Upper lobe of left lung (tissue), 6 donors: Measurements from ENCODE around the gene DCDC2C. TPM values are rescaled to one million over a fixed set of nuclear protein-coding genes. Genes with fewer than 3 reads are reported as not detected.
A peak's percentile ranks its signal among the peaks of the same experiment; 100 is the strongest.

ENCODE experiments used
- ATAC-seq, 2 donors: fragments of 200-7000 bp; cut with Tn5 transposase; one replicate each; pipeline ENCODE4 v1.9.1; 2022; ENCODE audit warnings: mild to moderate bottlenecking in 2 of 2, moderate library complexity in 2 of 2; ENCODE audit not compliant: low FRiP score in 2 of 2
- DNase-seq, 2 donors: peaks; one replicate each; pipeline ENCODE4 v3.0.0-alpha.2; 2019 to 2020
- H3K27ac ChIP-seq, 4 donors: fragments of 200-600 bp; sonication (generic); one replicate each; pipeline ENCODE4 v1.5.1; 2016 to 2019
- H3K27me3 ChIP-seq, 4 donors: fragments of 200-600 bp; sonication (generic); one replicate each; pipeline ENCODE4 v1.5.1; 2017 to 2019
- H3K36me3 ChIP-seq, 4 donors: fragments of 200-600 bp; sonication (generic); one replicate each; pipeline ENCODE4 v1.5.1; 2016 to 2019
- H3K4me1 ChIP-seq, 4 donors: fragments of 200-600 bp; sonication (generic); one replicate each; pipeline ENCODE4 v1.5.1; 2018 to 2019
- H3K4me3 ChIP-seq, 4 donors: fragments of 200-600 bp; sonication (generic); one replicate each; pipeline ENCODE4 v1.5.1; 2017 to 2019; ENCODE audit warnings: mild to moderate bottlenecking in 2 of 4, moderate library complexity in 1 of 4
- H3K9me3 ChIP-seq, 4 donors: fragments of 200-600 bp; sonication (generic); one replicate each; pipeline ENCODE4 v1.5.1; 2018 to 2019
- EP300 ChIP-seq, 4 donors: sonication (generic); formaldehyde crosslinking; IDR thresholded peaks; one replicate each; pipeline ENCODE4 v1.5.1; 2017; ENCODE audit warnings: antibody characterized with exemption in 4 of 4, control low read depth in 2 of 4
- POLR2A ChIP-seq, 4 donors: fragments of 450-650 bp; IDR thresholded peaks; one replicate each; pipeline ENCODE4 v1.5.1; 2016 to 2017; ENCODE audit warnings: antibody characterized with exemption in 4 of 4, mild to moderate bottlenecking in 2 of 4
- POLR2AphosphoS5 ChIP-seq, 2 donors: sonication (generic); formaldehyde crosslinking; IDR thresholded peaks; one replicate each; pipeline ENCODE4 v1.5.1; 2017; ENCODE audit warnings: antibody characterized with exemption in 2 of 2
- WGBS, 2 donors: methylation state at CpG; one replicate each; pipeline ENCODE4 v1.1.5; 2017 to 2018; 5-methylcytosine and 5-hydroxymethylcytosine counted together
- total RNA-seq, 6 donors: library from RNA; depleted of rRNA in 4 of 6; stranded (reverse); fragments of >200 nt in 4 of 6; gene quantifications; one replicate each; pipeline versions ENCODE4 v1.1.0 to v1.2.1, GENCODE V29; 2016 to 2021
- TF ChIP-seq, protein P1 (sequence below), 6 experiments: fragments of 450-650 bp in 4 of 6; fragments of 200-600 bp in 2 of 6; sonication (generic) in 2 of 6; IDR thresholded peaks; one replicate each; pipeline ENCODE4 v1.5.1; 2016 to 2019; ENCODE audit warnings: antibody characterized with exemption in 6 of 6
- donor health status: DM: no; HTN: no; CAD: no; lungs with moderate emphysema.
- donor health status: DM: no; HTN: yes; CAD: no; lungs with severe emphysema.

Gene DCDC2C
- total RNA-seq, 6 donors from 2014 or later: not detected

DNA sequence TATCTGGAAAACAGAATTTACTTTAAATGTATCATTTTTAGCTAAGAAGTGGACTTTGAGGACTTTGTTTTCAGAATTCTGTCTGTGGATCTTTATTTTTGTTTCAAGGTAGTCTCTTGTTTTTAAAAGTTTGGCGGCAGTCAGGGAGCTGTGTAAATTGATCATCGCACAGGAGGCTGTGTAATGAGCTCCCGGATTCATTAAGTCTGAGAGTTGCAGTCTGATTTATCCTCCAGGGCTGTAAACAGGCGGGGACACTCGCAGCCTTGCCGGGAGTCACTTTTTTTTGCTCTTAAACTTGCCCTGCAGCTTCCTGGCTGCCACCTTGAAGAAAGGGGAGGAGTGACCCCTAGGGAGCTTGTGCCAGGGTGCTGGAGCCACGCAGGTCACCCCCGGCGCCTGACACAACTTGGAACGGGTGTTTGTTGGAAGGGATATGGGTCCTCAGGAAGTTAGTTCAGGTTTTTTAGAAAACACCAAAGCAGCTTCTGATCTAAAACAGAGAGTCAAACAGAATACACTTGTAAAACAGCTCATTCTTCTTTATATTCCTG is 76.2 kb downstream of the DCDC2C start:
- Histone ChIP-seq H3K27ac (no peak overlapping the region), H3K4me1 (peaks cover 0 to 4% (median 0%) of the 10 kb centered on the region in 4 donors), H3K27me3 (no peaks in the 10 kb centered on the region), H3K36me3 (no peaks in the 10 kb centered on the region), H3K9me3 (no peaks in the 10 kb centered on the region), H3K4me3 (no peak overlapping the region)
- 43% methylated on average over 8 to 10 of the region's 10 CpGs for WGBS, 2 donors
- ATAC-seq (no peak), DNase-seq (no peak)
- no peak for TF ChIP-seq POLR2A (IDR thresholded peaks at IDR 0.05)

DNA sequence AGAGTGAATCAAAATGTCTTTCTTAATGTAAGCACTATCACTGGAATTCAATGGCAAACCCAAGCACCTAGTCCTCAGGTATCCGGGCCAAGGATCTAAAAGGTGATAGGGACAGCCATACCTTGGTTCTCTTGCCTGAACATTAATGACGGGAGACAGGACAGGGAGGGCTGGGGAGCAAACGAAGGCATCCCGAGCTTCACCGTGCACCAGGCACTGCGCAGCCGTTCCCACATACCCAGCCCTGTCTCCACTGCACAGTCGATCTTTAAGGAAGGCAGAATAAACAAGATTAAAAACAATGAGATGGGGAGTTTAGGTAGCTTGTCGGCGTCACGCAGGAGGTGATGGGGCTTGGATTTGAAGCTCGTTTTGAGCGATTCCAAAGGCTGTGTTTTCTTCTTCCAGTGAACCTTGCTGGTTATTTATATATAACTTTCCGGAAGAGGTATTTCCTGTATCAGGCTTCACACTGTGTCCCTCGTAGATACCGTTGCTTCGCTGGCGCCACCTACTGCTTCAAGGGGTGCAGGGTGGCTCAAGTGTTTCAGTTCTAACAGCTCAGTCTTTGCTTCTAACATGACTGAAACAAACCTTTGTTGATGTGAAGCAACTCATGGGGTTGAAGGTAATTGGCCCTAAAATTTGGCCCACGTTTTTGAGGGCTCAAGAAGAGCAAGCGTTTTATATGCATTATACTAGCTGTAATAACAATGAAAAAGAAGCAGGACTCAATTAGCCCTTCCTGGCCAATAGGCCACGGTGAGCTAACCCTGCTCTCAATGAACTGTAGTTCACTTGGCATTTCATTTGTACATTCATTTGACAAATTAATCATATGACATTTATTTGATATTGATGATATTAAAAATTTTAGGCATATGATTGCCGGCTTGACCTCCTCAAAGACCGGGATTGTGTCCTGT is 77.4 kb downstream of the DCDC2C start:
- Histone ChIP-seq H3K4me3 (no peak overlapping the region), H3K27me3 (no peaks in the 10 kb centered on the region), H3K4me1 (peaks cover 0 to 4% (median 0%) of the 10 kb centered on the region in 4 donors), H3K36me3 (no peaks in the 10 kb centered on the region), H3K9me3 (no peaks in the 10 kb centered on the region), H3K27ac (no peak overlapping the region)
- WGBS, 2 donors: 35 to 38% methylated on average over 23 of the region's 23 CpGs
- TF ChIP-seq POLR2AphosphoS5 (IDR thresholded peaks at IDR 0.05) (peak in 1 of 2 donors; percentile 6), POLR2A (IDR thresholded peaks at IDR 0.05) (no peak), EP300 (IDR thresholded peaks at IDR 0.05) (no peak)
- TF ChIP-seq, protein P1, sequence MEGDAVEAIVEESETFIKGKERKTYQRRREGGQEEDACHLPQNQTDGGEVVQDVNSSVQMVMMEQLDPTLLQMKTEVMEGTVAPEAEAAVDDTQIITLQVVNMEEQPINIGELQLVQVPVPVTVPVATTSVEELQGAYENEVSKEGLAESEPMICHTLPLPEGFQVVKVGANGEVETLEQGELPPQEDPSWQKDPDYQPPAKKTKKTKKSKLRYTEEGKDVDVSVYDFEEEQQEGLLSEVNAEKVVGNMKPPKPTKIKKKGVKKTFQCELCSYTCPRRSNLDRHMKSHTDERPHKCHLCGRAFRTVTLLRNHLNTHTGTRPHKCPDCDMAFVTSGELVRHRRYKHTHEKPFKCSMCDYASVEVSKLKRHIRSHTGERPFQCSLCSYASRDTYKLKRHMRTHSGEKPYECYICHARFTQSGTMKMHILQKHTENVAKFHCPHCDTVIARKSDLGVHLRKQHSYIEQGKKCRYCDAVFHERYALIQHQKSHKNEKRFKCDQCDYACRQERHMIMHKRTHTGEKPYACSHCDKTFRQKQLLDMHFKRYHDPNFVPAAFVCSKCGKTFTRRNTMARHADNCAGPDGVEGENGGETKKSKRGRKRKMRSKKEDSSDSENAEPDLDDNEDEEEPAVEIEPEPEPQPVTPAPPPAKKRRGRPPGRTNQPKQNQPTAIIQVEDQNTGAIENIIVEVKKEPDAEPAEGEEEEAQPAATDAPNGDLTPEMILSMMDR (IDR thresholded peaks at IDR 0.05): peak in 5 of 6 experiments; percentile 31 to 47 (median 34)
- peak in 1 of 2 donors; percentile 56 for DNase-seq
- peak; percentile 72 to 78 for ATAC-seq

DNA sequence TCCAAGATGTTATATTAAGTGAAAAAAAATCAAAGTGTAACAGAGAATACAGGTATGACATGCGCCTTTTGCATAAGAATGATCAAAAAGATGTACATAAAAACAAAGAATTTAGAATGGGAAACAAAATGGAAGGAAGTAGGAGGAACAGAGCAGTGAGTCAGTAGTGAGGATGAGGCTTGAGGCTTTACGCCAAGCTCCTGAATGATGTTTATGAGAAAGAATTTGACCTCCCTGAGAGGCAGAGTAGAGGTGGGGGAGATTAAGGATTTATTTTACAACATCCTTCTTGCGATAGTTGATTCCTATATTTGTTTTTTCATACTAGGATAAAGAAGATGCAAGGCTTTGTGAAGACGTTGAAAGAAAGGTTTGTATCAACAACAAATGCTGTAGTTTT is 81.4 kb downstream of the DCDC2C start:
- 76 to 78% methylated on average over 4 of the region's 4 CpGs for WGBS, 2 donors
- Histone ChIP-seq H3K27me3 (no peaks in the 10 kb centered on the region), H3K4me3 (no peak overlapping the region), H3K36me3 (no peaks in the 10 kb centered on the region), H3K9me3 (no peaks in the 10 kb centered on the region), H3K4me1 (peaks cover 0 to 4% (median 0%) of the 10 kb centered on the region in 4 donors), H3K27ac (no peak overlapping the region)
- TF ChIP-seq, protein P1 (IDR thresholded peaks at IDR 0.05): no peak
- TF ChIP-seq POLR2A (IDR thresholded peaks at IDR 0.05): no peak
- no peak for TF ChIP-seq EP300 (IDR thresholded peaks at IDR 0.05)
- TF ChIP-seq POLR2AphosphoS5 (IDR thresholded peaks at IDR 0.05): no peak
- ATAC-seq: no peak
- DNase-seq: no peak

DNA sequence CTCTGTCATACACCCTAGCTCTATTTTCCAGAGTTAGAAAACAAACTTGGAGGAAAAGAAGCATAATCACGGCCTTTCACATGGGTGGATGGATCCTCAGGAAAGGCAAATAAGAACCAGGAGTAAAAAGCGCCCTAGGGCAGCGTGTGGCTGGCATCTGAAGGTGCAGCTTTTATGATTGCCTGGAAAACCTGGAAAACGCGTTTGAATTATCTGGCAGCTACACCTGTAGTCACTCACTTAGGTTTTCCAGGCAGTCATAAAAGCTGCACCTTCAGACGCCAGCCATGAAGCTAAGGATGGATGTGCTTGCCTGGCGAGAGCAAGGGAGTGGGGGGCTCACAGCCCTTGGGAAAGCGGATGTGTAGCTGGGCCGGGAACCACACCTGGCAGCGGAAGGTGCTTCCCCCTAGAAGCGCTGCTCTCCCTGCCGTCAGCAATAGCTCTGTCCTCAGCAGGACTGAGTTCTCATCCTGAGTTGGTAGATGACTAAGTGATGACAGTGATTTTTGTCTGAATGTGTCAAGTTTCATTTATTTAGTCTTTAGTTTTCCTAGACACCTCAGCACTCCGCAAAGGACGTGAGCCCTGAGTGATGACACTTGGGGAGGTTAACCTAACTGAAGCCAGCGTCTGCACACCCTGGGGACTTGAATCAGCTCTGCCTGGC is 82.0 kb downstream of the DCDC2C start:
- no peaks in the 10 kb centered on the region for H3K36me3 ChIP-seq
- DNase-seq (no peak), ATAC-seq (no peak)
- H3K27ac ChIP-seq: no peak overlapping the region
- H3K9me3 ChIP-seq: no peaks in the 10 kb centered on the region
- H3K4me1 ChIP-seq: peaks cover 0 to 4% (median 0%) of the 10 kb centered on the region in 4 donors
- TF ChIP-seq POLR2AphosphoS5 (IDR thresholded peaks at IDR 0.05) (no peak), EP300 (IDR thresholded peaks at IDR 0.05) (no peak), POLR2A (IDR thresholded peaks at IDR 0.05) (no peak)
- TF ChIP-seq, protein P1 (IDR thresholded peaks at IDR 0.05): no peak
- 75 to 77% methylated on average over 15 of the region's 15 CpGs for WGBS, 2 donors
- H3K27me3 ChIP-seq: no peaks in the 10 kb centered on the region
- no peak overlapping the region for H3K4me3 ChIP-seq

DNA sequence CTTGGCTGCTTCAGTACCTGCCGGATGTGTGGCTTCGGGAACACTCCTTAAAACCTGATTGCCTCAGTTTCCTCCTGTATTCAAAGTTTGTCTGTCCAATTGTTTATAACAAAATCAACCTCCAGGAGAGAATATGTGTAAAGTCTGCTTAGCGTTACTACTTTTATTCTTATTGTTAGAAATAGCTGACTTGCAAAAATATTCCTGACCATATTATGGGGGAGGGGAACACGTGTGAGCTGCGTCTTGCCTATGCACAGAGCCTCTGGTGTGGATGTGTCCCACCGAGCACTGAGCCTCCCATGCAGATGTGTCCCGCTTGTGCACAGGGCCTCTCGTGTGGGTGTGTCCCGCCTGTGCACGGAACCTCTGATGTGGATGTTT is 82.5 kb downstream of the DCDC2C start:
- ATAC-seq (no peak), DNase-seq (no peak)
- WGBS, 2 donors: 69 to 93% methylated on average over 10 of the region's 10 CpGs
- H3K4me1 ChIP-seq: peaks cover 0 to 2% (median 0%) of the 10 kb centered on the region in 4 donors
- H3K27ac ChIP-seq: no peak overlapping the region
- H3K27me3 ChIP-seq: no peaks in the 10 kb centered on the region
- no peak overlapping the region for H3K4me3 ChIP-seq
- no peaks in the 10 kb centered on the region for H3K36me3 ChIP-seq
- H3K9me3 ChIP-seq: no peaks in the 10 kb centered on the region
- TF ChIP-seq POLR2AphosphoS5 (IDR thresholded peaks at IDR 0.05) (no peak), EP300 (IDR thresholded peaks at IDR 0.05) (no peak), POLR2A (IDR thresholded peaks at IDR 0.05) (no peak)
- TF ChIP-seq, protein P1 (IDR thresholded peaks at IDR 0.05): no peak
